Measurements from ENCODE around the gene KIF21B.

Gene KIF21B

DNA sequence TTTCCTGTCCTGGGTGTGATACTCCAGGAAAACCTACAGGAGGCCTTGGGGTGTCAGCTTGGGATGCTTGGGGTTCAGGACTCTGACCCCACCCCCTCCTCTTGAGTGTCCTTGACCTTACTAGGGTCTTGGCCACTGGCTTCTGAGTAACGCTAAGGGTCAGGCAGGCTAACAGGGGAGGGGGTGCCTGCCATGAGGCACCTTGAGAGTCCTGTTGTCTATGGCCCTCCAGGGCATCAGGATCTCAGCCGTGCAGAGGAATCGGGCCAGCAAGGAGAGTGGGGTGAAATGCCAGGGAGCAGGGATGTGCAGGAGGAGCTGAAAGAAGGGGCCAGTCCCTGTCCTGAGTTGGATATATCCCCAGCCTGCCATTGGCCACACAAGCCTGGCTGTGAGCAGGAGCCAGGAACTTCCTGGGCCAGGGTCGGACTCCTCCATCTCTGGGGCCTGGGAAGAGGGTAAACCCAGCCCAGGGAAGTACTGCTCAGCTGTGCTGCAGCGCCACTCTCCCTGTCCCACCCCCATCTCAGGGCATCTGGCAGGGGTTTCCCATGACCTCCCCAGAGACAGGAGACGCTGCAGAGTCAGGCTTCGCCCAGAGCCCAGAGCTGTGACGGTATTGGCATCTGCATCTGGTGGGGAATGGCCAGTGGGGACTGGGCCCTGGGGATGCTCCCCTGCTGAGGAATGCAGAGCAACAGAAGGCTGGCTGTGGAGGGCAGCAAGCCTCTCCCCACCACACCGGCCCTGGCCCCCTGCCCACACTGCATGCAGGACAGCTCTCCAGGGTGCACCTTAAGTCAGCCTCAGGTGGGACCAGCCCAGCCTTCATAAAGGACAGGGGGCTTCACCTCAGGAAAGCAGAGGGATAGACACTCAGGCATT is 6.3 kb downstream of the KIF21B start:
- Histone ChIP-seq H3K9ac (ENCODE audit: low read length) (no peak overlapping the region), H3K27me3 (ENCODE audit: control insufficient read depth, insufficient read depth, low read length) (no peaks in the 10 kb centered on the region), H3K4me3 (ENCODE audit: low read length) (no peak overlapping the region), H3K4me1 (ENCODE audit: control insufficient read depth, low read depth, low read length) (peaks cover 36% of the 10 kb centered on the region), H3K36me3 (ENCODE audit: control insufficient read depth, low read depth, low read length) (no peaks in the 10 kb centered on the region), H3K9me3 (ENCODE audit: control insufficient read depth, low read depth, low read length) (no peaks in the 10 kb centered on the region), H3K27ac (ENCODE audit: low read length) (no peak overlapping the region)

DNA sequence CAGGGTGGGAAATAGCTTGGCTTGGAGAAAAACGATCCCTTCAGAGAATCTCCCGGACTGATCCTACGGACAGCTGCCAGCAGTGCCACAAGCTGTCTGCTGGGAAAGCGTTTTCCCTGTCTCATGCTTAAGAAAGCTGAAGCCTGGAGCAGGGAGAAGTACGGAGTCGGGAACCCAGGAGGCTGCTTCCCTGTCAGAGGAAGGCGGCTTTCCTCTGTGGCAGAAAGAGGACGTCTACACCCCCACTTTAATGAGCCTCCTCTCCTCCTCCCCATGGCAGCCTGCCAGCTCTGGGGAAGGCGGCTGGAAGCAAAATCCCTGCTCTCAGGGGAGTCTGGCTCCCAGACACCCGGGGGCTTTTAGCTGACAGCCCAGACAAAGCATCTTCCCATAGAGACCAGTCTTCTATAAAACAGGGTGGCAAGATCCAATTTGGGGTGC is 7.3 kb downstream of the KIF21B start:
- H3K27ac ChIP-seq (ENCODE audit: low read length): no peak overlapping the region
- H3K9ac ChIP-seq (ENCODE audit: low read length): no peak overlapping the region
- no peak overlapping the region for H3K4me3 ChIP-seq (ENCODE audit: low read length)
- no peaks in the 10 kb centered on the region for H3K27me3 ChIP-seq (ENCODE audit: control insufficient read depth, insufficient read depth, low read length)
- no peaks in the 10 kb centered on the region for H3K36me3 ChIP-seq (ENCODE audit: control insufficient read depth, low read depth, low read length)
- H3K4me1 ChIP-seq (ENCODE audit: control insufficient read depth, low read depth, low read length): peaks cover 26% of the 10 kb centered on the region
- no peaks in the 10 kb centered on the region for H3K9me3 ChIP-seq (ENCODE audit: control insufficient read depth, low read depth, low read length)

DNA sequence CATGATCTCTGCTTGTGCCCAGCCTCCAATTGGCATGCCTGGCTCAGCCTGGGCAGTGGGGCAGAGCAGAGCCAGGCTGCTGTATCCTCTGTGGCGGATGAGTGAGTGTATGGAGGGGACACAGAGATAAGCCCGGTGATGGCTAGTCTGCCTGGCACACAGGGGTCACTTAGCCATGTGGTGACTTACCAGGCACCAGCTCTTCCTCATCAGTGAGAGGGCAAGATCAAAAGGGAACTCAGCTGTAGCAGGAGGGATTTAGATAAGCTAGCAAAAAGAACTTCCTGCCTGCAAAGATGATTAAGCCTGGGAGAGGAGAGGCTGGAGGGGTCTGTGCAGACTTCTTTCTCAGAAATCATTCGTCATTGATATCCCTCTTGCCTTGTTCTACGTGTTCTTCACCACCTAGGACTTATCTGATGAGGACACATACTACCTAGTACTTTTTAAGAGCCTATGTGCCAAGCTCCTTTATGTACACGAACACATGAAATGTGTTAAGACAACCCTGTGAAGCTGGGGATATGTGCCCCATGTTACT is 7.9 kb downstream of the KIF21B start:
- H3K27ac ChIP-seq (ENCODE audit: low read length): no peak overlapping the region

DNA sequence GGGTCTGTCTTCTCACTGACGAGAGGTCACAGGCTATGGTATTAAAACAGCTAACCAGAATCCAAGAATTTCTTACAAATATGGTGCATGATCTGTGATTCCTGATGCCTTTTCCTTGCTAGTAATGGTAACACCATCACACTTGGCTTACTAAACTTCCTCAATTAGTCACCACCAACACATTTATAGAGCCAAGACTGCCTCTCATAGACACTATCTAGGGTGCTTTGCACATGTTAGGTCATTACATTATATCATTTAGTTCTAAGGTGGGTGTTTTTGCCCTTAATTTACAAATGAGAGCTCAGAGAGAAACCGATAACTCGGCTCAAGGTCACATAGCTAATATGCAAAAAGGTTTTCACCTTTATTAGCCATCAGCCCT is 8.7 kb downstream of the KIF21B start:
- H3K9ac ChIP-seq (ENCODE audit: low read length): no peak overlapping the region
- H3K9me3 ChIP-seq (ENCODE audit: control insufficient read depth, low read depth, low read length): no peaks in the 10 kb centered on the region
- H3K27me3 ChIP-seq (ENCODE audit: control insufficient read depth, insufficient read depth, low read length): no peaks in the 10 kb centered on the region
- no peak overlapping the region for H3K27ac ChIP-seq (ENCODE audit: low read length)
- H3K4me1 ChIP-seq (ENCODE audit: control insufficient read depth, low read depth, low read length): peaks cover 23% of the 10 kb centered on the region
- H3K4me3 ChIP-seq (ENCODE audit: low read length): no peak overlapping the region
- no peaks in the 10 kb centered on the region for H3K36me3 ChIP-seq (ENCODE audit: control insufficient read depth, low read depth, low read length)

More for the DNA sequence above, 7.9 kb downstream of the KIF21B start:
- H3K9ac ChIP-seq (ENCODE audit: low read length): no peak overlapping the region
- peaks cover 23% of the 10 kb centered on the region for H3K4me1 ChIP-seq (ENCODE audit: control insufficient read depth, low read depth, low read length)
- no peaks in the 10 kb centered on the region for H3K36me3 ChIP-seq (ENCODE audit: control insufficient read depth, low read depth, low read length)
- no peak overlapping the region for H3K4me3 ChIP-seq (ENCODE audit: low read length)
- H3K27me3 ChIP-seq (ENCODE audit: control insufficient read depth, insufficient read depth, low read length): no peaks in the 10 kb centered on the region
- H3K9me3 ChIP-seq (ENCODE audit: control insufficient read depth, low read depth, low read length): no peaks in the 10 kb centered on the region

DNA sequence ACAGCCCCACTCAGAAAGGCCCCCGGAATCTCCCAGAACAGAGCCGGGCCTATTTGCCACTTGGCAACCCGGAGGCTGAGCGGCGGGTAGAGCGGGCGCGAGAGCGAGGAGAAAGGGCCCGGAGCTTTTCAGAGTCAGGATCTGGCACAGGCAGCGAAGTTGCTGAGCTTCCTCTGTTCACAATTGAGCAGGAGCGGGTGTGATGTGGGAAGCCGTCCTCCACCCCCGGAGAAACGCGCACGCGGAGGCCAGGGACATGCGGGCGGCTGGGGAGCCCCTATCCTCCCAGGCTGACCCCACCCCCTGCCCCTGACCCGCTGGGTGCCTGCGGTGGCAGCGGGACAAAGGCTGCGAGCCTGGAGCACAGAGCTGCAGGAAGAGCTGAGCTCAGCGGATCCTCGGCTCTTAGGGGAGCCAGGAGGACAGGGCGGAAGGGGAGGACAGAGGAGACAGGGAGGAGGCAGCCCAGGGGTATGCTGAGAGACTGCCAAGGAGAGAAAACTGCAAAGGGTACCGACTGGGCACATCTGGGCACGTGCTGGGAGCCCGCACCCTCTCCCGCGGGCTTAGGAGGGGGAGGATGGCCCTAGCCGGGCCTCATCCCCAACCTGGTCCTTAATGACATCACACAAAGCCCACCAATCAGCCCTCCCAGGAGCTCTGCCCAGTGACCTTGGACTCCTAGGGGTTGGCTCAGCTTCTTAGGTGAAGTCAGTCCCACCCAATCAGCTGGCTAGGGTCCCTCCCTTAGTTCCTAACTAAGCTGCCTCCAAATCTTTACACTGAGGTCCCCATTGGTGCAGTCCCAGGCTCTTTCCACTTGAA is 9.3 kb downstream of the KIF21B start:
- Histone ChIP-seq H3K4me3 (ENCODE audit: low read length) (peak overlapping the region; percentile 11), H3K9me3 (ENCODE audit: control insufficient read depth, low read depth, low read length) (no peaks in the 10 kb centered on the region), H3K27me3 (ENCODE audit: control insufficient read depth, insufficient read depth, low read length) (no peaks in the 10 kb centered on the region), H3K4me1 (ENCODE audit: control insufficient read depth, low read depth, low read length) (peaks cover 23% of the 10 kb centered on the region), H3K9ac (ENCODE audit: low read length) (peak overlapping the region; percentile 30), H3K27ac (ENCODE audit: low read length) (no peak overlapping the region), H3K36me3 (ENCODE audit: control insufficient read depth, low read depth, low read length) (no peaks in the 10 kb centered on the region)

DNA sequence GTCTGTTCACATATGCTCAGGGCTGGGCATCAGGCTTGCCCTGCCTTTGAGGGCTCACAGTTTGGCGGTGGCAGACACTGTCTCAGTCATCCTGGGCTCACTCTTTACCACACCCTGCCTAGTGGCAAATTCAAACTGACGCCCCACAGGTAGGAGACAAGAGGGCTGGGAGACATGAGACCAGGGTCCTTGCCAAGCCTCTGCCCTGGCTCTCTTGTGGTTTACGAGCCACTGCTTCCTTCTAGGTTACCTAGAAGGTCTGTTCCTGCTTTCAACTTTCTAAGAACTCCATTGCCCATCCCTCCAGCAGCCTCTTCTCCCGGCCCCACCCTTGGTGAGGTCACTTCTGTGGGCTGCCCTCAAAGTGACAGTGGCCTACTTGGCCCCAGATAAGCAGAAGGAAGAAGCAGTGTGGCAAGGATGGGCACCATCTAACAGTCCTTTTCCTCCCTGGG is 10.5 kb downstream of the KIF21B start:
- Histone ChIP-seq H3K4me3 (ENCODE audit: low read length) (no peak overlapping the region), H3K27me3 (ENCODE audit: control insufficient read depth, insufficient read depth, low read length) (no peaks in the 10 kb centered on the region), H3K9ac (ENCODE audit: low read length) (no peak overlapping the region), H3K4me1 (ENCODE audit: control insufficient read depth, low read depth, low read length) (peaks cover 23% of the 10 kb centered on the region), H3K36me3 (ENCODE audit: control insufficient read depth, low read depth, low read length) (no peaks in the 10 kb centered on the region), H3K9me3 (ENCODE audit: control insufficient read depth, low read depth, low read length) (no peaks in the 10 kb centered on the region), H3K27ac (ENCODE audit: low read length) (no peak overlapping the region)

DNA sequence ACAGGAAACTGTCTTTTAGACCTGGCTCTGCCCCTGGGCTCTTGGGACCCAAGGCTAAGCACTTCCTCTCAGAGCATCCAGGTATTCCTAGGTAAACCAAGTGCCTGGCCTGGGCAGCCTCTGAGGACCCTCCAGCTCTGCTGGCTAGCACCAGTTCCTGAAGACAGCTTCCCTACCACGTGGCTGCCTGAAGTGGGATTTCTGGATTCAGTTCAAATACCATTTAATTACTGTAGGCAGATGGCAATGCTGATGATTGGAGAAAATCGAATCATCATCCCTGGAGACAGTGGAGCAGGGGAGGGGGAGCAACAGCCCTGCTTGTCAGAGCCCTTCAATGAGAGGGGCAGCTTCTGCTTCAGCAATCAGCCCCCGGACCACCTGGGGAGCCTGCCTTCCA is 11.9 kb downstream of the KIF21B start:
- Histone ChIP-seq H3K27me3 (ENCODE audit: control insufficient read depth, insufficient read depth, low read length) (no peaks in the 10 kb centered on the region), H3K27ac (ENCODE audit: low read length) (no peak overlapping the region), H3K4me3 (ENCODE audit: low read length) (no peak overlapping the region), H3K9ac (ENCODE audit: low read length) (no peak overlapping the region), H3K4me1 (ENCODE audit: control insufficient read depth, low read depth, low read length) (peaks cover 17% of the 10 kb centered on the region), H3K9me3 (ENCODE audit: control insufficient read depth, low read depth, low read length) (no peaks in the 10 kb centered on the region), H3K36me3 (ENCODE audit: control insufficient read depth, low read depth, low read length) (no peaks in the 10 kb centered on the region)

DNA sequence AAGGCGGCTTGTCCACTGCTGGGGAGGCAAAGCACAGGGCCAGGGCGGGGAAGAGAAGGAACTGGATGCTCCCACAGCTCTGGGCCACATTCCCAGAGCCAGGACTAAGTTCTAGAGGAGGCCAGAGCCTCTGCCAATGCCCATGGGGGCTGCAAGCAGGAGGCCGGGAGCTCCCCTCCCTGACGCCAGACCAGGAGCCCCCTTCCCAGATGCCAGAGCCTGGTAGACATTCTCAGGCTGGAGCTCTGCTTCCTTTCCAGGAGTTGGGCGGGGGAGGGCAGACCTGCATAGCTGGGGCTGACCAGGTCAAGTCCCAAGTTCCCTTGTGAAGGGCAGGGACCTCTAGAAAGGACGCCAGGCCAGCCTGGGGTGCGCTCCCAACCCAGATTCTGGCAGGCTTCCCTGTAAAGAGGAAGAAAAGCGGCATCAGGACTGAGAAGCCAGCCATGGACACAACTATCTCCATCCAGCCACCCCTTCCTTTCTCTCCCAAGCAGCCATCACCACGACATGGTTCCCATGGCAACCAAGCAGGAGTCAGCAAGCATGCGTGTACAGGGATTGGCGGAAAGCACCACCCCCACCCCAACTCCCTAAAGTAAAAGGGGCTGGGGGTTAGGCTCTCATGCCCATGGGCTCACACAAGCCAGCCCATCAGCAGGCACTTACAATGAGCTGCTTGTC is 13.4 kb downstream of the KIF21B start:
- Histone ChIP-seq H3K4me3 (ENCODE audit: low read length) (no peak overlapping the region), H3K27ac (ENCODE audit: low read length) (no peak overlapping the region), H3K27me3 (ENCODE audit: control insufficient read depth, insufficient read depth, low read length) (no peaks in the 10 kb centered on the region), H3K9ac (ENCODE audit: low read length) (no peak overlapping the region), H3K36me3 (ENCODE audit: control insufficient read depth, low read depth, low read length) (peaks cover under 1% of the 10 kb centered on the region), H3K4me1 (ENCODE audit: control insufficient read depth, low read depth, low read length) (peaks cover 17% of the 10 kb centered on the region), H3K9me3 (ENCODE audit: control insufficient read depth, low read depth, low read length) (no peaks in the 10 kb centered on the region)

DNA sequence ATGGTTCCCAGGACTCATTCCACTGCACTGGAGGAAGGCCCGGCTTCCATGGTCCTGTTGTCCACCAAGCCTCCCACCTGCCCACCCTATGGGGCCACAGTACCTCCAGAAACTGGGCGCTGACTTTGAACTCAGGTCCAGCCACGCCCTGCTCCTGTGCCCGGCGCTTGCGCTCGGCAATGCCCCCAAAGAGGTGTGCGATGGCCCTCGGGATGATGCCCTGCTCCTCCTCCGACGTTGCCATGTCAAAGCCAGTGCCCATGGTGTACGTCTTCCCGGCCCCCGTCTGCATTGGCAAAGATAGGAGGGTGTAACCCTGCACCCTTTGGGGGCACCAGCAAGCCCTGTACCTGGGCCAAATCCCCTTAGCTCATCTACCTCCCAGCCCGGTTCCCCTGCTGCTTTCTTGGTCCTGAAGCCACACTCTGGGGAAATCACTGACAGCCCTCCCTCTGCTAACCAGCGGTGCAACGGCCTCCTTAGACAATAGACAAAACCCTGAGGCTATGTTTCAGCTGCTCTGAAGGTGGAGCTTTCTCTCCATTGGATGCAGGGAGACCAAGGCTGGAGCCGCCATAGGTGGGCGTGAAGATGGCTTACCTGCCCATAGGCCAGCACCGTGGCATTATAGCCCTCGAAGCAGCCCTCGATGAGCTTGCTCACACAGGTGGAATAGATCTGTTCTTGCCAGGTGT is 14.7 kb downstream of the KIF21B start:
- Histone ChIP-seq H3K9me3 (ENCODE audit: control insufficient read depth, low read depth, low read length) (no peaks in the 10 kb centered on the region), H3K9ac (ENCODE audit: low read length) (no peak overlapping the region), H3K36me3 (ENCODE audit: control insufficient read depth, low read depth, low read length) (peaks cover 10% of the 10 kb centered on the region), H3K27me3 (ENCODE audit: control insufficient read depth, insufficient read depth, low read length) (no peaks in the 10 kb centered on the region), H3K4me1 (ENCODE audit: control insufficient read depth, low read depth, low read length) (peaks cover 8% of the 10 kb centered on the region), H3K4me3 (ENCODE audit: low read length) (no peak overlapping the region), H3K27ac (ENCODE audit: low read length) (no peak overlapping the region)

DNA sequence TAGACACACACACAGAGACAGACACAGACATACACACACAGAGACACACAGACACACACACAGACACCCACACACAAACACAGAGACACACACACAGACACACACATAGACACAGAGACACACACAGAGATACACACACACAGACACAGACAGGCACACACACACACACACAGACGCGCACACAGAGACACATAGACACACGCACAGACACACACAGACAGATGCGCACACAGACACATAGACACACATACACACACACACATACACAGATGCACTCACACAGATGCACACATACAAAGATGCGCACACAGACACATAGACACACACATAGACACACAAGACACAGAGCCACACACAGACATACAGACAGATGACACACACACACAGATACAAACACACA is 16.0 kb downstream of the KIF21B start:
- Histone ChIP-seq H3K4me1 (ENCODE audit: control insufficient read depth, low read depth, low read length) (peaks cover 8% of the 10 kb centered on the region), H3K9ac (ENCODE audit: low read length) (no peak overlapping the region), H3K27me3 (ENCODE audit: control insufficient read depth, insufficient read depth, low read length) (no peaks in the 10 kb centered on the region), H3K36me3 (ENCODE audit: control insufficient read depth, low read depth, low read length) (peaks cover 16% of the 10 kb centered on the region), H3K9me3 (ENCODE audit: control insufficient read depth, low read depth, low read length) (no peaks in the 10 kb centered on the region), H3K4me3 (ENCODE audit: low read length) (no peak overlapping the region), H3K27ac (ENCODE audit: low read length) (no peak overlapping the region)
